Astrocyte (in vitro differentiated cells and primary cell): ENCODE measurements around the gene CDH9. TPM values are rescaled to one million over a fixed set of nuclear protein-coding genes. Genes with fewer than 3 reads are reported as not detected.

Source experiments
- DNase-seq: peaks from one replicate; pipeline ENCODE4 v3.0.0-alpha.2; 2010; ENCODE audit warnings: low read depth
- FAIRE-seq: peaks from 2 replicates; lab custom pipeline; 2011; peaks lifted over from hg19 to GRCh38; lab: Jason Lieb, UNC
- H2AFZ ChIP-seq: 2 replicates; pipeline ENCODE4 v1.6.0; 2012; ENCODE audit warnings: low read depth, low read length, inconsistent platforms
- H3K27ac ChIP-seq: 2 replicates; pipeline ENCODE4 v1.5.1; 2011; ENCODE audit warnings: low read depth, low read length, inconsistent platforms
- H3K27me3 ChIP-seq: 2 replicates; pipeline ENCODE4 v1.6.0; 2011; ENCODE audit warnings: low read length, inconsistent platforms; ENCODE audit not compliant: insufficient read depth
- H3K36me3 ChIP-seq: 2 replicates; pipeline ENCODE4 v1.5.1; 2011; ENCODE audit warnings: low read length, inconsistent platforms; ENCODE audit not compliant: insufficient read depth
- H3K4me1 ChIP-seq: 2 replicates; pipeline ENCODE4 v1.5.1; 2011; ENCODE audit warnings: low read length, inconsistent platforms; ENCODE audit not compliant: insufficient read depth
- H3K4me2 ChIP-seq: 2 replicates; pipeline ENCODE4 v1.6.0; 2012; ENCODE audit warnings: low read length, inconsistent platforms
- H3K4me3 ChIP-seq: 2 replicates; pipeline ENCODE4 v1.5.1; 2011; ENCODE audit warnings: low read depth, mild to moderate bottlenecking, low read length, inconsistent platforms; ENCODE audit not compliant: insufficient read depth
- H3K79me2 ChIP-seq: 2 replicates; pipeline ENCODE4 v1.6.0; 2012; ENCODE audit warnings: mild to moderate bottlenecking, low read length, inconsistent platforms; ENCODE audit not compliant: insufficient read depth
- H3K9ac ChIP-seq: 2 replicates; pipeline ENCODE4 v1.6.0; 2012; ENCODE audit warnings: mild to moderate bottlenecking, low read length, inconsistent platforms
- H3K9me3 ChIP-seq: 2 replicates; pipeline ENCODE4 v1.5.1; 2012; ENCODE audit warnings: low read depth, mild to moderate bottlenecking, low read length, inconsistent platforms; ENCODE audit not compliant: insufficient read depth
- H4K20me1 ChIP-seq: 2 replicates; pipeline ENCODE4 v1.6.0; 2012; ENCODE audit warnings: low read length, inconsistent platforms; ENCODE audit not compliant: insufficient read depth
- H3K27ac Mint-ChIP-seq: one replicate; pipeline ENCODE4 v1.8.0; 2021; ENCODE audit warnings: mild to moderate bottlenecking, mixed read lengths; ENCODE audit not compliant: unreplicated experiment
- H3K27me3 Mint-ChIP-seq: one replicate; pipeline ENCODE4 v1.8.0; 2021; ENCODE audit warnings: low read depth, mixed read lengths; ENCODE audit not compliant: unreplicated experiment
- H3K36me3 Mint-ChIP-seq: one replicate; pipeline ENCODE4 v1.8.0; 2021; ENCODE audit warnings: low read depth, mixed read lengths; ENCODE audit not compliant: unreplicated experiment
- H3K4me1 Mint-ChIP-seq: one replicate; pipeline ENCODE4 v1.8.0; 2021; ENCODE audit warnings: low read depth, mixed read lengths; ENCODE audit not compliant: unreplicated experiment
- H3K4me3 Mint-ChIP-seq: one replicate; pipeline ENCODE4 v1.8.0; 2021; ENCODE audit warnings: mild to moderate bottlenecking, moderate library complexity, mixed read lengths; ENCODE audit not compliant: unreplicated experiment
- H3K9me3 Mint-ChIP-seq: one replicate; pipeline ENCODE4 v1.8.0; 2021; ENCODE audit warnings: mild to moderate bottlenecking, mixed read lengths; ENCODE audit not compliant: unreplicated experiment
- CTCF ChIP-seq: IDR thresholded peaks from 2 replicates; pipeline ENCODE4 v1.5.1; 2011; ENCODE audit warnings: low read depth, mild to moderate bottlenecking, inconsistent platforms, low read length, moderate library complexity; ENCODE audit not compliant: insufficient read depth
- EZH2 ChIP-seq: IDR thresholded peaks from 2 replicates; pipeline ENCODE4 v1.6.1; 2012; ENCODE audit warnings: mild to moderate bottlenecking, low read length, inconsistent platforms; ENCODE audit not compliant: insufficient read depth
- total RNA-seq: library from RNA; stranded (reverse); gene quantifications from 2 replicates; pipeline ENCODE4 v1.2.1, GENCODE V29; 2021

Gene CDH9
- total RNA-seq, 1 donor from 2014 or later = not detected

- Histone ChIP-seq H3K36me3 (no peaks in the 10 kb centered on the region), H2AFZ (no peak overlapping the region), H3K9ac (no peak overlapping the region), H3K4me2 (no peak overlapping the region), H3K4me1 (no peaks in the 10 kb centered on the region), H3K79me2 (no peaks in the 10 kb centered on the region), H3K27ac (no peak overlapping the region), H3K4me3 (no peak overlapping the region), H3K27me3 (no peaks in the 10 kb centered on the region), H3K9me3 (no peaks in the 10 kb centered on the region), H4K20me1 (no peaks in the 10 kb centered on the region)
- FAIRE-seq (peak; percentile 60), DNase-seq (peak; percentile 1)
- no peaks in the 10 kb centered on the region for H3K9me3 Mint-ChIP-seq
- peaks cover 3% of the 10 kb centered on the region for H3K27me3 Mint-ChIP-seq
- no peak for TF ChIP-seq CTCF
- TF ChIP-seq EZH2 = no peak
- H3K4me3 Mint-ChIP-seq = no peak overlapping the region
- H3K4me1 Mint-ChIP-seq = peaks cover 6% of the 10 kb centered on the region
- H3K36me3 Mint-ChIP-seq = no peaks in the 10 kb centered on the region
- no peak overlapping the region for H3K27ac Mint-ChIP-seq
Observed at GRCh38 chr5:26945901-26946300, 92.5 kb downstream of the CDH9 start.

- Histone ChIP-seq H3K4me1 (no peaks in the 10 kb centered on the region), H3K27me3 (no peaks in the 10 kb centered on the region), H2AFZ (no peak overlapping the region), H3K9ac (no peak overlapping the region), H3K79me2 (no peaks in the 10 kb centered on the region), H3K27ac (peak overlapping the region; percentile 43), H3K9me3 (no peaks in the 10 kb centered on the region), H3K4me2 (no peak overlapping the region), H4K20me1 (no peaks in the 10 kb centered on the region), H3K36me3 (no peaks in the 10 kb centered on the region), H3K4me3 (no peak overlapping the region)
- no peaks in the 10 kb centered on the region for H3K27me3 Mint-ChIP-seq
- H3K36me3 Mint-ChIP-seq = no peaks in the 10 kb centered on the region
- peaks cover 6% of the 10 kb centered on the region for H3K4me1 Mint-ChIP-seq
- TF ChIP-seq CTCF (no peak), EZH2 (no peak)
- no peak overlapping the region for H3K4me3 Mint-ChIP-seq
- FAIRE-seq (no peak), DNase-seq (peak; percentile 2)
- H3K27ac Mint-ChIP-seq = no peak overlapping the region
- no peaks in the 10 kb centered on the region for H3K9me3 Mint-ChIP-seq
Observed at GRCh38 chr5:26942481-26942880, 95.9 kb downstream of the CDH9 start.

GRCh38 chr5:26940994-26941393, 97.4 kb downstream of the CDH9 start:
- Histone ChIP-seq H3K27ac (peak overlapping the region; percentile 12), H3K9ac (no peak overlapping the region), H3K4me1 (no peaks in the 10 kb centered on the region), H3K27me3 (no peaks in the 10 kb centered on the region), H3K4me3 (no peak overlapping the region), H3K79me2 (no peaks in the 10 kb centered on the region), H2AFZ (no peak overlapping the region), H4K20me1 (no peaks in the 10 kb centered on the region), H3K4me2 (no peak overlapping the region), H3K9me3 (no peaks in the 10 kb centered on the region), H3K36me3 (no peaks in the 10 kb centered on the region)
- Mint-ChIP-seq H3K27ac (no peak overlapping the region), H3K27me3 (no peaks in the 10 kb centered on the region), H3K4me1 (peaks cover 3% of the 10 kb centered on the region), H3K9me3 (no peaks in the 10 kb centered on the region), H3K4me3 (no peak overlapping the region), H3K36me3 (no peaks in the 10 kb centered on the region)
- FAIRE-seq (no peak), DNase-seq (peak; percentile 2)
- TF ChIP-seq EZH2 (no peak), CTCF (no peak)
